GM12873 (cell line): Measurements from ENCODE around the gene GLRX3.

Experiments
- TF ChIP-seq, protein P1 (sequence below): IDR thresholded peaks from 2 replicates; pipeline ENCODE4 v1.5.1; 2012; ENCODE audit warnings: low read depth, mild to moderate bottlenecking, moderate library complexity, low read length, control low read depth; ENCODE audit not compliant: insufficient read depth; ENCODE audit errors: missing control alignments

The GLRX3 gene

DNA sequence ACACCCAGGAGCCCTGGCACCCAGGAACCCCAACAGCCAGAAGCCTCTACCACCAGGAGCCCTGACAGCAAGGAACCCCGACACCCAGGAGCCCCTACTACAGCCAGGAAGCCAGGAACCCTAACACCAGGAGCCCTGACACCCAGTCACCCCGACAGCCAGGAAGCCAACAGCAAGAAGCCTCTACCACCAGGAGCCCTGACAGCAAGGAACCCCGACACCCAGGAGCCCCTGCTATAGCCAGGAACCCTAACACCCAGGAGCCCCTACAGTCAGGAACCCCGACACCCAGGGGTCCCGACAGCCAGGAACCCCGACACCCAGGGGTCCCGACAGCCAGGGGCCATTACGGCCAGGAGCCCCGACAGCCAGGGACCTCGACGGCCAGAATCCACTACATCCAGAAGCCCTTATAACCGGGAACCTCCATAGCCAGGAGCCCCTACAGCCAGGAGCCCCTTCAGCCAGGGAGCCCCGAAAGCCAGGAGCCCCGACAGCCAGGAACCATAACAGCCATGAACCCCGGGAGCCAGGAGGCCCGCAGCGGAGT lies 440 bp upstream of the GLRX3 start:
- TF ChIP-seq, protein P1, sequence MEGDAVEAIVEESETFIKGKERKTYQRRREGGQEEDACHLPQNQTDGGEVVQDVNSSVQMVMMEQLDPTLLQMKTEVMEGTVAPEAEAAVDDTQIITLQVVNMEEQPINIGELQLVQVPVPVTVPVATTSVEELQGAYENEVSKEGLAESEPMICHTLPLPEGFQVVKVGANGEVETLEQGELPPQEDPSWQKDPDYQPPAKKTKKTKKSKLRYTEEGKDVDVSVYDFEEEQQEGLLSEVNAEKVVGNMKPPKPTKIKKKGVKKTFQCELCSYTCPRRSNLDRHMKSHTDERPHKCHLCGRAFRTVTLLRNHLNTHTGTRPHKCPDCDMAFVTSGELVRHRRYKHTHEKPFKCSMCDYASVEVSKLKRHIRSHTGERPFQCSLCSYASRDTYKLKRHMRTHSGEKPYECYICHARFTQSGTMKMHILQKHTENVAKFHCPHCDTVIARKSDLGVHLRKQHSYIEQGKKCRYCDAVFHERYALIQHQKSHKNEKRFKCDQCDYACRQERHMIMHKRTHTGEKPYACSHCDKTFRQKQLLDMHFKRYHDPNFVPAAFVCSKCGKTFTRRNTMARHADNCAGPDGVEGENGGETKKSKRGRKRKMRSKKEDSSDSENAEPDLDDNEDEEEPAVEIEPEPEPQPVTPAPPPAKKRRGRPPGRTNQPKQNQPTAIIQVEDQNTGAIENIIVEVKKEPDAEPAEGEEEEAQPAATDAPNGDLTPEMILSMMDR: no peak

DNA sequence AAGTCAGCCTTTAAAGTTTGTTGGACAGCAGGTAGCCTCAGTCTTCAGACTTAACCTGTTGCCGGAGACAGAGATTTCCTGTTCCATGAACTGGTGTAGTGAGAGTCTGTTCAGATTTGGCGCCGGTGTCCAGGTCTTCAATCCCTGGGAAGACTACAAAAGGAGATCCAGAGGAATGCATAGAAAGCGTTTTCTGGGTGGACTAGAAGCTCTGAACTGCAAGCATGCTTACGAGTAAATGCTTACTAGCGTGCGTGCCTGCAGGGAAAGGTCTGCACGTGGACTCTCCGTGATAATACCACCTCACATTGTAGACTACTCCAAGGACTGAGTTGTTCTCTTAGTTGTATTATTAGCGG lies 878 bp downstream of the GLRX3 start:
- TF ChIP-seq, protein P1: no peak

DNA sequence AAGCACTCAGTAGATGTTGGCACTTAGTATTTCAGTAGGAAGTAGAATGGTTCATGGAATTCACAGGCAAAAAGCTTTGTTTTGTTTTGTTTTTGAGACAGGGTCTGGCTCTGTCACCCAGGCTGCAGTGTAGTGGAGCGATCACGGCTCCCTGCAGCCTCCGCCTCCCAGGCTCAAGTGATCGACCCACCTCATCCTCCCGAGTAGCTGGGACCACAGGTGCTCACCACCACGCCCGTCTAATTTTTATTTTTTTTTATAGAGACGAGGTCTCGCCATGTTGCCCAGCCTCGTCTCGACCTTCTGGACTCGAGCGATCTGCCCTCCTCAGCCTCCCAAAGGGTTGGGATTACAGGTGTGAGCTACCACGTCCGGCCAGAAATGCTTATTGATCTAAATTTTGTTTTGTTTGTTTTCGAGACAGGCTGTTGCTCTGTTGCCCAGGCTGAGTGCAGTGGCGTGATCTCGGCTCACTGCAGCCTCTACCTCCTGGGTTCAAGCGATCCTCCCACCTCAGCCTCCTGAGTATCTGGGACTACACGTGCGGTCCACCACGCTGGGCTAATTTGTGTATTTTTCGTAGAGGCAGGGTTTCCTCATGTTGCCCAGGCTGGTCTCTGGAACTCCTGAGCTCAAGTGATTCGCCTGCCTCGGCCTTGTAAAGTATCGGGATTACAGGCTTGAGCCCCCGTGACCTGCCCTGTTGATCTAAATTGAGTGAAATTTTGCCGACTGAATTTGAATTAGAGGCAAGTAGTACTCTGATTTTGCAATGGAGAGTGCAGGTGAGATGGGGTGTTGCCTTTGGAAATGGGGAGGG lies 1.7 kb downstream of the GLRX3 start:
- TF ChIP-seq, protein P1: no peak

DNA sequence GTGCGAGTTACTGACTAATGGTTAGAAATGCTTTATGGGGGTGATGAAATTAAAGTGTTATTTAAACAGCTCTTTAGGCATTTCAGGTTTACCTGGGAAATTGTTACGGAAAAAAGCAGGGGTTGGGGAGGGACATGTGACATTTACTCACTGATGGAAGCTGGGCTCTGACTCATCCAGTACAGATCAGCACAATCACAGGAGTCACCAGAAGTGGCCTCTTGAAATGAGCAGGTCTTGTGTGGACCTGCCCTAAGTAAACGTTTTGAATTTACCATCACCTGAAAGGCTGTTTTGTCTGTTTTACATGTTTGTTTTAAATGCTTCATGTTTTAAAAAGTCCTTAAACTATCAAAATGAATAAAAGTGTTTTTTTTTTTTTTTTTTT lies 2.3 kb downstream of the GLRX3 start:
- TF ChIP-seq, protein P1: no peak

DNA sequence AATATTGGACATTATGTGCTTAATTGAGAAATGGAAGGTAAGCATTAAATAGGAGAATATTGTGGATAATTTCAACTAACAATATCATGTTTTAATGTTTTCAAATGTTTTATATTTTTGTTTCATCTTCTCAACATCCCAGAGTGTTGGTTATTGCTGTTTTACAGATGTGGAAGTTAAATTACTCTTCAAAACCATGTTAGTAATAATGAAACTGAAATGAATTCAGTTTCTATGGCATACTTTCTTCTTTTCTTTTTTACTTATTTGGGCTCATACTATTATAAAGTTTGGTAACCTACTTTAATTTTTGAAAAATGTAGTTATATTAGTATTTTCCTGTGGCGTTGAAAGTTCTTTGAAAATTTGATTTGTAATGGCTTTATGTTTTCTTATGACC lies 4.2 kb downstream of the GLRX3 start:
- TF ChIP-seq, protein P1: no peak

DNA sequence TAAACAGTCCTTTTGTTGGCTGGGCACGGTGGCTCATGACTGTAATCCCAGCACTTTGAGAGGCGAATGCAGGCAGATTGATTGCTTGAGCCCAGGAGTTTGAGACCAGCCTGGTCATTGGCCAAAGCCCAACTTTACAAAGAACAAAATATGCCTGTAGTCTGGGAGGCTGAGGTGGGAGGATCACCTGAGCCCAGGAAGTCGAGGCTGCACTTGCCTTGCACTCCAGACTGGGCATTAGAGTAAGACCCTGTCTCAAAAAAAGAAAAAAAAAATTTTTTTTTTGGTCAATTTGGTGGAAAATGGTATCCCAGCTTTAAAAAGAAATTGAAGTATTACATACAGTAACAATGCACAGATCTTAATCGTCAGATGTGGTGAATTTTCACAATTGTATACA lies 4.8 kb downstream of the GLRX3 start:
- TF ChIP-seq, protein P1: no peak

DNA sequence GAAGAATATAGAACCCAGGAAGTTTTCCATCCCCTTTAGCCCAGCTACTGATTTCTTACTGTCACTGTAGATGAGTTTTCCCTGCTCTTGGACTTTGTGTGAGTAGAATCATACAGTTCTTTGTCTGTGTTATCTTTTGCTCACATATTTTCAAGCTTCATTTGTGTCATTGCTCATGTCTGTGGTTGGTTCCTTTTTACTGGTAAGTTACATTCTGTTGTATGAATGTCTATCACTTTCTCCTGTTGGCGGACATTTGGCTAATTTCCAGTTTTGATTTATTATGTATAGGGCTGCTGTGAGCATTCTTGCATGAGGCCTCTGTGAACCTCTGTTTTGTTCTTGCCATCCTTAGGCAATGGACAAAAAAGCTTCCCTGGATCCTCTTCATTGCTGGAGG lies 5.3 kb downstream of the GLRX3 start:
- TF ChIP-seq, protein P1: no peak
